CD4-positive, alpha-beta T cell treated with Interleukin-6 at 100 ng/mL for 8 hours (primary cell): ENCODE measurements around the gene CALN1.

Experiments used
- DNase-seq: peaks from one replicate; pipeline ENCODE4 v3.0.0-alpha.2; 2020; ENCODE audit warnings: mixed read lengths, low spot score

CALN1 gene

DNA sequence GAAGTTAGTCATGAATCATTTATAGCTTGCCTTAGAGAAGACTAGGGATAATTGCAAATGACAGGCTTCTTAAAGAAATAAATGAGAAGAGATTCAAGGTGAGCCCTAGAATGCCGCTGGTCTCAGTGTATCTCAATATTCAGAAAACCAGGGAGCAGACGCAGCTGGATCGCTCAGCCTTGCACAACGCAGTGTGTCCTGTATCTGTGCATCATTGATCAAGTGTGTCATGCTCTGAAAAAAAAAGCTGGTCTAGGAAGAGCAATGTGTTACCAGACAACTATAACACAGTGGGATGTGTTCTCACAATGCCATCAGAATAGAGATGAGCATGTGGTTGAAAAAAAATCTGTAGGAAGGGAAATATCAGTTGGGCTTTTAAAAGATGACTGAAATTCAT is 230.1 kb downstream of the CALN1 start:
- DNase-seq, result no peak

DNA sequence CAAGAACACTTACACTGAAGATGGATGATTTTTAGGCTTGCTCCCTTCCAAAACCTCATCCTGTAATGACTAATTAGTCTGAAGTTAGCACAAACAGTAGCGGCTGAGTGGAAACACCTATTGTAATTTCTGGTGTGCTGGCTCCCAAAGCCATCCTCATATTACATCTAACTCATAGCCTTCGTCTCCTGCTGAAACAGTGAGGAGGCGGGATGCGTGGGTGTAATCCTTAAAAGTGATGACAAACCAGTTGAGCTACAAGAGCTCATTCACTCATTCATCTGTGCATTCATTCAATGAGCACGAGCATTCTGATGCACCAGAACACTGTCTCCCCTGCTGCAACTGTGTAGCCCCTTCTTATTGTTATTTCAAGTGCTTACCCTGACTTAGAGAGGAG is 235.3 kb downstream of the CALN1 start:
- DNase-seq, result no peak

DNA sequence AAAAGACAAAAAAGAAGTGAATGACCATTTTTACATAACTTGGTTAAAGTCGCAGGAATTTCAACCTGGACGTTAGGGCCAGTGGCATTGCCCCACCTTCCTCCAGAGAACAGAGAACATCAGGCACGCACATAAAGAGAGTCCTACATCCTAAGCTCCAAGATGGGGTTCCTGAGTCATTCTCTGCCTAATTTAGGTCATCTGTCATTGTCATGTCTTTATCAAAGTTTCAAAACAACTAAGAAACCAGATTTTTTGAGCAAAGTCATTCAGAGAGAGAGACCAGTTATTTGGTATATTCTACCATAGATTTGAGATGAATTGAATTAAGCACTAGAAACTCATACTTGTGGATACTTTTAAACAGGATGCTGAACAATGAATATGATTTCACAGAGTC is 241.7 kb downstream of the CALN1 start:
- no peak for DNase-seq

DNA sequence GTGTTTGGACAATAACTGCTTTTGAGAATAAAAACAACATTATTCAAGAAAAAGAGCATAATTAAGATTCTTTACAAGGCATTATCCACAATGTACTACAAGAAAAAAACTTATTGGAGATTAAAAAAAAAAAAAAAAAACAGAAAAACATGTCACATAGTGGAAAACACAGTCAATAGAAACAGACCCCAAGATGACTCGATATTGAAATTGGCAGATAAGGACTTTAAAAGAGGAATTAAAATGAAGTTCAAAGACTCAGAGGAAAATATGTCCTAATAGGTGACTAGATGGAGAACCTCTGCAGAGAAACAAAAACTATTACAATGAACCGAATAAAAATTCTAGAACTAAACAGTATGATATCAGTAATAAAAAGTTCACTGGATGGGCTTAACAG is 248.9 kb downstream of the CALN1 start:
- no peak for DNase-seq

DNA sequence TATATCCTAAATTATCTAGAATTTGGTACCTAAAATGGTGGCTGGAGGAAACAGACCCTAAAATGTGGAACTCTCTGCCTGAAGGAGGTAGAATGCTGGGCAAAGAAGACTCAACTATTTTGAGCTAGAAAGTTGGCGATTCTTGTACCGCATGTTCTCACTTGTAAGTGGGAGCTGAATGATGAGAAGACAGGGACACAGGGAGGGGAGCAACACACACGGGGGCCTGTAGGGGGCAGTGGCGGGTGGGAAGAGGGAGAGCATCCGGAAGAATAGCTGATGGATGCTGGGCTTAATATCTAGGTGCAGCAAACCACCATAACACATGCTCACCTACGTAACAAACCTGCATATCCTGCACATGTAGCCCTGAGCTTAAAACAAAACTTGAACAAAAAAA is 250.6 kb downstream of the CALN1 start:
- no peak for DNase-seq

DNA sequence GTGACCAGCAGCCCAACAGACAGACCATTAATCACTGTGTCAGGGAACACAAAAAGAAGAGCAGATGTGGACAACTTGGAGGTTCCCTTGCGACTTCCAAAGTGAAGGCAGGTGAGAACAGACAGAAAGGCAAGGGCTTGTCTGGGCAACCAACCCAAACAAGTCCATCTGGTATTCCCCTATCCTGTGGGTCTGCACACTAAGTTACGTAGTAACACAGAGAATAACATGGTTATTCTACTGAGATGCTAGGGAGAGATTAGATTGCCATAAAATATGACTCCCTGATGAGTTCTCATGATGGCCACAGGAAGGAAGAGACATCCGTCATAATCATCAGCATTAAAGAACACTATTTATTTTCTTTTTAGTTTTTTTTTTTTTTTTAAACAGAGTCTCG is 252.2 kb downstream of the CALN1 start:
- no peak for DNase-seq

DNA sequence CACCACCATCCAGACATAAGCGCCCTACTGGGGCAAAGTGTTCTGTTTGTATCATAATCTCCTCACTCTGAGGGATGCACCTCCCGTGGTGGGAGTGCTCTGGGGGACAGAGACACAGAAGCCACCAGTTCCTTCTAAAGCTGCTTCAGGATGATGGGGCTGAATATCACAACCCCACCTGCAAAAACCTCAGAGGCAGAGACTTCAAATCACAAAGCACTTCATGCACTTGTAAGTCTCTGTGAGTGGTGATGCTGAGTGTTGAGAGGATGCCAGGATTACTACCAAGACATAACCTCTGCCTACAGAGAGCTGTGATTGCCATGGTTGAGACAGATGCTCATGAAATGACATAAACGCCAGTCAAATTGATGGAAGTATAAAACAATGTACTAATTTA is 255.5 kb downstream of the CALN1 start:
- no peak for DNase-seq

DNA sequence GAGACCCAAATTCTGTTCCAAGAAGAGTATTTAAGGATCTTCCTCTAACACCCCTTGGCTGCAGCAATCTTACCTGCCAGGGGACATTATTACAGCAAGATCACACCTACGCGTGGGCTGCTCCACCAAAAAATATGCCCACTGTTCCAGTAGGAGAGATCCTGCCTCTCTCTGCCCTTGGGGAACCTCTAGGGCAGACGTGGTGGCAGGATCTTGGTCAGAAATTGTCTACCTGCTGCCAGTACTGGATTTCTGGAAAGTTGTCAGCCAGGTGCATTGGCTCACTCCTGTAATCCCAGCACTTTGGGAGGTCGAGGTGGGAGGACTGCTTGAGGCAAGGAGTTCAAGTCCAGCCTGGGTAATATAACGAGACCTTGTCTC is 259.0 kb downstream of the CALN1 start:
- DNase-seq, result no peak

DNA sequence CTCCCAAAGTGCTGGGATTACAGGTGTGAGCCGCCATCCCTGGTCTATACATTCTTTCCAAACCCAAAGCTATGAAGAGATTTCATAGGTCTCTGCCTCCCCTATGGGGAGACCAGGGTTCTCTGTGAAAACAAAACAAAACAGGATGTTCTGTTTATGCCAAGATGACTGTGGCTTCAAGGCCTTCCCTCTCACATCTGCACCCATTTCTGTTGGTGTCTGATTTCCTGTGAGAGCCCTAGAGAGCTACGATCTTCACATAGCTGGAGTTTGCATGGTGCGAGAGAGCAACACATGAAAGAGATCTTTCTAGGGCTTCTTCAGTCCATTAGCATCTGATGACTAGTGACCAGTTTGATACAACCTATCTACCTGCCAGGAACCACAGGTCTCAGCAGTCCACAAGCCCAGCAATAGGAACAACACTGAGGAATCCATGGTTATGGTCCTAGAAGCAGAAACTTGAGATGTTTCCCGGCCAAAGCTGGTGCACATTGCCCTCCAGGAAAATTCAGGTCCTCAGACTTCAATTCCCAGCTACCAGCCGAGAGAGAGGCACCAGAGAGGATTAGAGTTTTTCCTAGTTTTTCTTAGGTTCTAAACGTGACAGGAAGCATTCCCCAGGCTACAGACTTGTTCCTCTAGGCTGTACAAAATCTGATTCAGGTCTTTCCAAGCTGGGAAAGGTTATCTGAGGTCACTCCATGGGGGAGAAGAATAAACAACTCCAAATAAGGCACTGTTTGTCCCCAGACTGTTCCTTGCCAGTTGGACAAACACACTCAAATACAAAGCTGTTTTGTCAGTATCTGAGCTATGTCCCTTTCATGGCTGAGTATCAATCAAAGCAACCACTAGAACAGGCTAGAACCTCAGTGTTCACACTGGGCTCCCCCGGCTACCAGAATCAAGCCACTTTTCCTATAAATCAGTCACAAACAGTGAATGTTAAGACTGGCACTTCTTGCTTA is 259.7 kb downstream of the CALN1 start:
- no peak for DNase-seq

DNA sequence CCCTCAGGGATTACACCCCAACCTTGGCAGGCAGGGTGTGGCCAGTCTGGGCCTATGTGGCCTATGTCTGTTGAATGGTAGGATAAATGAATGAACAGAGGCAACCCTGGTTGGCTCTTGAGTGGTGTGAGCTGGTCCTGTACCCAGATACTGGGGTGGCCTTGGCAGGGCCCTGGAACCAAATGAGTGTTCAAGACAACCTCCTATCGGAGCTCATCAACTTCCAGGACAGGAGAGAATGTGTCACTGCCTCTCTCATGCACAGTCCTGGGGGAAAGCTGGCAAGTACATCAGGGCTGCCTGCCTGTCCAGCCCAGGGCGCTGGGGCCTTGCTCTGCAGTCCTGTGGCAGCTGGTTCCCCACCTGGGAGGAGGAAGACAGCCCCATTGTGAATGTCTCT is 271.6 kb downstream of the CALN1 start:
- no peak for DNase-seq

DNA sequence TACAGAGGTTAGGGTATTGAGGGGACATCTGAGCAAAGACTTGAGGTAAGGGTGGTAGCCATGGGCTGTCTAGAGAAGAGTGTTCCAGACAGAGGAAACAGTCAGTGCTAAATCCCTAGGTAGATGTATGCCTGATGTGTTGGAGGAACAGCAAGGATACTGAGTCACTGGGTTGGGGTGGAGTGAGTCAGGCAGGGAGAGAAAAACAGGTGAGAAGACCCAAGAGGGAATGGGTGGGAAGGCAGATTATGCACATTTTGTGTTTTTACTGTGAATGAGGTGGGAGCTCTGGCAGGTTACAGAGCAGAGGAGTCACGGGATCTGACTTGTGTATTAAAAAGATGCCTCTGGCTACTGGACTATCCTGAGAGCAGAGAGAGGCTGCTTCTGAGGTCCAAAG is 285.0 kb downstream of the CALN1 start:
- DNase-seq, result no peak

DNA sequence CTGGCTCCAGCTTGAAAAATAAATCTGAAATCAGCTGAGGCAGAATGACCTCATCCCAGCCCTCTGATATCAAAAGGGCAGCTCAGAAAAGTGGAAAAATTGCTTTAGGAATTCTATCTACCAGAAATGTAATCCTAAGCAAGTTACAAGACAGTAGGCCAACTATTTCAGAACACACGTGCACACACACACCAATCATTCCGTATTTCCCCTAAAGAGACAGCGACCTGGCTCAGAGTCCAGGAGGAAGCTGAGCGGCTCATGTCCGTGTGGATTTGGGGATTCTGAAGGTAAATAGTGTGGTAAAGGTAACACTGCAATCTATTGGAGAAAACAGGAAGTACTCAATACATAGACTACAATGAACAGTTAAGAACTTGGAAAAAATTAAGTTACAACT is 288.2 kb downstream of the CALN1 start:
- no peak for DNase-seq

DNA sequence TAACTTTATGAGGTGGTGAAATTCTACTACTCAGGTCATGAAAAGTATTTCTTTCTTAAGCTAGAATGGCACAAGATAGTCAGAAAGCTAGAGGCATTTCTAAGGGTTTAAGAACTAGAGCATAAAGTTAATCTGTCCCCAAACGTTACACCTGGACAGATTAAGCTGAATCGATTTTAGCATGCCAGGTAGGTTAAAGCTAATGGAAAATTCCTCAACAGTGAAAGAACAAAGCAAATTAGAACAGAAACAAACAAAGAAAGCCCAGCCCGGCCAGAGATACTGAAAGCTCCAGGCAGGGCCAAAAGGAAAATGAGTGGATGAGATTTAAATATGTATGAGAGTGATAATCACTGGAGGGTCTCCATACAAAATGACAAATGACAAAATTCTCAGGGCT is 293.8 kb downstream of the CALN1 start:
- DNase-seq, result no peak

DNA sequence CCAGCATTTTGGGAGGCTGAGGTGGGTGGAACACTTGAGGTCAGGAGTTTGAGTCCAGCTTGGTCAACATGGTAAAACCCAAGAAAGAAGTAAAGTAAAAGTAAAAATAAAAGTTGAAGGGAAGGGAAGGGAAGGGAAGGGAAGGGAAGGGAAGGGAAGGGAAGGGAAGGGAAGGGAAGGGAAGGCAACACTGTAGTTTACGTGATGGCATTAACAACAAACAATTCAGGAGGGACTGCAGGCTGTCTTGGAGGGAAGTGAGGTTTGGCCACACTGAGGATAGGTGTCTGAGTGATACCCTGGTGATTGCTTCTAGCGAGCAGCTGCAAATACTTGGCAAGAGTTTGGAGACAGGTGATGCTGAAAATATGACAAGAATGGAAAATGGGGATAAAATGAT is 298.0 kb downstream of the CALN1 start:
- no peak for DNase-seq

DNA sequence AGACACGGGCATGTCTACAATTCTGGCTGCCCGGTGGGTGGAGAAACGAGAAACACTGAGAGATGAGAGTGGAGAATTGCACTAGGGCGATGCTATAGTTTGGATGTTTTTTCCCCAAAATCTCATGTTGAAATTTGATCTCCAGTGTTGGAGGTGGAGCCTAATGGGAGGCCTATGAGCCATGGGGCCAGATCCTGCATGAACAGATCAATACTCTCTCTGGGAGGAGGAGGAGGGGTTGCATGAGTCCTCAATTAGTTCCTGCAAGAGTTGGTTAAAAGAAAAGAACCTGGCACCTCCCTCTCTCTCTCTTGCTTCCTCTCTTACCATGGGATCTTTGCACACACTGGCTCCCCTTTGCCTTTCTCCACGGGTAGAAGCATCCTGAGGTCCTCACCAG is 299.1 kb downstream of the CALN1 start:
- no peak for DNase-seq

DNA sequence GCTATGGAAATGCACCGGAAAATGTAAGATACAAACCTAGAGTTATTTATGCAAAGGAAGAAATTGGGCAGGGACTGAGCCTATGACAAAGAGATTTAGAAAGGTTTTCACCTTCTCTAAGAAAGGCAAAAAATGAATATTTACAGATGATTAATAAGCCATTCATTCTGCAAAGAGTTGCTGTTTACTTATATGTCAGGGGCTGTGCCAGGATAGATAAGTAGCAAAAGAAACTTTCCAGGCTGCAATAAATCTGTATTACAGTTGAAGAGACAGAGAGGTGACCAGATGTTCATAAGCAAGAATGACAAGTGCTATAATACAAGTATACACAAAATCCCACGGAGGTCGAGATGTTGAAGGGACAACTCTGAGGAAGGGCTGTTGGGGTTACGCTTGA is 299.6 kb downstream of the CALN1 start:
- no peak for DNase-seq

DNA sequence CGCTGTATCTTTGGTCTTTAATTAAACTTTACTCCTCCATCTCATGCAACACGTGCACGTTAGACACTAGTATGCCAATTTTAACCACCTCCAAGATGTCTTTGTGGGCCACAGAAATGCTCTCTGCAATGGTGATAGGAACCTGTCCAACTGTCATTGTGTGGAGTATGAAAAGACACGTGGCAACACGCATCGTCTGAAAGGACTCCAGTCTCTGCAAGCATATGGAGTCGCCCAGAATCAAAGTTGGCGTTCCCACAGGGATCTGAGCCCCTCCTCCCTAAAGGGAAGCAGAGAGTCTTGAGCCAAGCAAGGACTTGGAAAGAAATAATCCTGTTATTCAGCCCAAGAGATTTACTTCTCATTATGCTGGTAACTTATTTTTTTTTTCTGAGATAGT is 301.1 kb downstream of the CALN1 start:
- DNase-seq, result no peak

DNA sequence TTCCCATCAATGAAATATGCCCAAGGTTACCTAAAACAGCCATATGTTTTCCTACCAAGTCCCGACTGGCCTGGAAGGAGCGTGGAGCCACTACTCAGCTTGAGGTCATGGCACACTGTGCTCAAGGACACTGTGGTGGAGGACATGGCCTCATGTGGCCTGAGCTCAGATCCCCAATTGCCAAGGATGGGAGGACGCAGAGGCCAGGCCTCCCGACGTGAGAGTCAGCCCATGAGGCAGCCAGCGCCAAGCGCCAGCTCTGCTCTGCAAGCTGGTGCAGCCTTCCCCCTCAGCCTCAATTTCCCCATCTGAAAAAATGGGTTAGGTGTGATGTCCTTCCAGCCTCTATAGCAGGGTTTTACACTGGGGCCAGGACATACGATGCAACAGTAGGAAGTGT is 302.6 kb downstream of the CALN1 start:
- DNase-seq, result no peak

DNA sequence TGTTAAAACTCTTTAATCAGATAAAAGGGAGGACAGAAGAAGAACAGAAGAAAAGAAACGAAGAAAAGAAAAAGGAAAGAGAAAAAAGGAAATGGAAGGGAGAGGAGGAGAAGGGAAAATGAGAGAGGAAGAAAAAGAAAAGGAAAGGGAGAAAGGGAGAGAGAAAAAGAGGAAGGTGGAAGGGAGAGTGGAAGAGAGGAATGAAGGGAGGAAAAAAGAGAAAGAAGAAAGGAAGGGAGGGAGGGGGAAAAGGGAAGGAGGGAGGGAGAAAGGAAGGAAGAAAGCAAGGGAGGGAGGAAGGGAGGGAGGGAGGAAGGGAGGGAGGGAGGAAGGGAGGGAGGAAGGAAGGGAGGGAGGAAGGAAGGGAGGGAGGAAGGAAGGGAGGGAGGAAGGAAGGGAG is 305.7 kb downstream of the CALN1 start:
- DNase-seq, result no peak

DNA sequence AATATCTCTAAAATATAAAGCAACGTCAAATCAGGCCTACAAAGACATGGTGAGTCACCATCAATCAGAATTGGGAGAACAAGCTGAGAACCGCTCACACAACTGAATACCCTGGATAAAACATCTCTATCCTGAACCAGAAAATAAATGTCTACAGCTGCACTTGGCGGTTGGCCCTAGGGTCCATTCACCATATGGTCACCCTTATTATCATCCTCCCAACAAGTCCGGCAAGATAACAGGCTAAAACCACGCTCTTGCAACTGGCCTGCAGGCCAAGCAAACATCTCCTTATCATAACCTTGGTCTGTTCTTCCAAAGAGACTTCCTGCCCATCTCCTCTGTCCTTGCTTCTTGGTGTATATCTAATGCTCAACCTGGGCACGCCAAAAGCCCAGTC is 310.7 kb downstream of the CALN1 start:
- no peak for DNase-seq

DNA sequence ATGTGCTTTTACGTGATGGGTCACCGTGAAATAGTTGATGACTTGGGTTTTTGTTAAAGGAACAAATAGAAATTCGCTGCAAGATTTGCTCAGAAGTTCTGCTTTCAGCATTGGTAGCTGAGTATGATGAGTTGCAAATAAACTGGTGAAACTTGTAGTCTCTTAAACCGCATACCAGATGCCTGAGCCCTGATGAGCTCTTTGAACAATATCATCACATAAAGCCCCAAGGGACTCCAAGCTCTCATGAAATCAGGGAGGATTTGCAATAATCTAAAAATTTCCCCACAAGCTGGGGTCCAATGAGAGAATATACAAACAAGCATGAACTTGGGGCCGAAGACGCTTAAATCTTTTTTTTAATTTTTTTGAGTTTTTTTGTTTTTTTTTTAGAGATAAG is 312.4 kb downstream of the CALN1 start:
- no peak for DNase-seq

DNA sequence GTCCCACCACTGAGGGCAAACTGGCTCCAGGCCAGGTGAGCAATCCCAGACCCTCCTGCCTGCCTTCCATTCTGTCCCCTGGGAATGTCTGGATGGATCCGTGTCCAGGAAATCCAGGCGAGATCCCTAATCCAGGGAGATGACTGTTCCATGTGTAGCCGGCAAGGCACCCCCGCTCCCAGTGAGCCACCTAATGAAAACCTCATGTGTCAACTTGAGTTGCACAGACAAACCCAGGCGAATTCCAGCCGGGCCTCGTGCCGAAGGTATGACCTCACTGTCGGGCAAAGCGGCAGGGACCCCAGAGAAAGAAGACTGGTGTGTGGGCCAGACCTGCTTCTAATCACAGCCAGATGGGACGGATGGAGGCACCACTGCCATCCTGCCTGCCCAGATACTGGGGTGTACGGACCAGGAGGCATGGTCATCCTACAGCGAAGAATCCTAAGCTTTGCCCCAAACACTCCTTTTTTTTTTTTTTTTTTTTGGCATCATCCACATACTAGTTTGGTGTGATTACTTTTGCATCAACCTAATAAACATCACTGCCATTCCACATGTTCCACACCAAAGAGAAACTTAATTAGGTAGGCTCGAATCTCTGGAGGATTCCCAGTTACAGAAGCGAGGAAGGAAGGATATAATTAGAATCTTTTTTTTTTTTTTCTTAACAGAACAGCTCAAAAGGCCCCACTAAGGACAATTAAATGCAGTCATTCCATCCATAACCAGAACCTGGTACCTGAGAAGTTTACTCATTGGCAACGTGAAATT is 313.1 kb downstream of the CALN1 start:
- no peak for DNase-seq

DNA sequence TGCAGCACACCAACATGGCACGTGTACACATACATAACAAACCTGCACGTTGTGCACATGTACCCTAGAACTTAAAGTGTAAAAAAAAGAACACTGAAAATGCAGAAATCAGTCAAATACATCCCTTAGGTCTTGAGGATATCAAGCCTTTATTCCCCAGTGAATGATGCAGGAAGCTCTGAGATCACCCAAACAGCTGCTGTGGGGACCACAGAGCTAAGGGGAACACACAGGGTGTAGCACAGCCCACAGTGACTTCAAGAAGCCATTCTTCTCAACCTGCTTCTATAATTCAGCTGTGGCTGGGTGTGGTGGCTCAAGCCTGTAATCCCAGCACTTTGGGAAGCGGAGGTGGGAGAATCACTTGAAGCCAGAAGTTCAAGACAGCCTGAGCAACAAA is 314.9 kb downstream of the CALN1 start:
- no peak for DNase-seq

DNA sequence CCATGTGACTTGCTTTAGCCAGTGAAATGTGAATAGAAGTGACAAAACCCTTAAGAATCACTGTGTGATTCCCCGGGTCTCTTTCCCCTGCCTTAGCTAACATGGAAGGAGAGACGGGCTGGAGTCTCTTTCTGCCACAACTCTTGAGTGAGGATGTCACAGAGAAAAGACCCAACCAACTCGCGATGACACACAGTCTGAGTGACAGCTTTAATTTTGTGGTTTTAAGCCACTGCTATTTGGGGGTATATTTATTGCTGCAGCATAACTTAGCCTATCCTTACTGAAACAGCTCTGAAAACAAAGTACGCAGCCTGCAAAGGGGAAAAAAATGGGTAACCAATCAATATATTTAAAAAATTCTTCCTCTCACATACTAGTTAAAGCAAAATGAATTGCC is 319.4 kb downstream of the CALN1 start:
- DNase-seq, result no peak
